ENCODE measurements around the gene NRCAM. TPM values are rescaled to one million over a fixed set of nuclear protein-coding genes. Genes with fewer than 3 reads are reported as not detected.
"Not testable (repeated sequence)": the region's sequence is repeated elsewhere in the genome, so short reads cannot be mapped to it uniquely, and the experiment has no call there.

NRCAM gene
- total RNA-seq, 1 donor = 1.5 TPM

DNA sequence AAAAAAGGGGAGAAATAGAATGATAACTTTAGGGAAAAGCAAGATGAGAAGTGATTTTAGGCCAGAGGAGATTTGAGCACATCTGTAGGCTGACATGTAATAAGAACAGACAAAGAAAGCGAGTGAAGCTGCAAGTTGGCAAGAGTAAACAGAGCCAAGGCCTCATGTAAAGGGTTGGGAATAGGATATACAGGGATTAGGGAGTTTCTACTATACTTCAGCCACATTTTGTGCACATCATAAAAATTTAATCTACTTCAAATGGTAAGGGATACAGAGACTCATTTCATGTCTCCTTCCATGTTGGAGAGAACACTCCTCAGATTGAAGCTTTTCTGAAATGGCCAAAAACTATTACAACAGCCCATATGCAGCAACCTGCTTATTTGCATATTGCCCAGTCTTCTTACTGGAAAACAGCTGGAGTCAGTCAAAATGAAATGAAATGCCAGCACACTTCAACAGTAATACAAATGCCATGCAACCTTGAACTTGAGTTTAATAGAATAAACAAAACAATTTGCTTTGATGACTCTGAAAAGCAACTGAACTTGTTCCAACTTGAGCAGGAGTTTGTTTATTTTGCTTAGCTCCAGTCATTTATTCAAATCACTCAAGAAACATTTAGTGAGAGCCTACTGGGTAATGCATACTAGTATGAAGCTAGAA, 49.9 kb downstream of the NRCAM start:
- no peak overlapping the region for H3K4me3 ChIP-seq (ENCODE audit: low read length)
- no peaks in the 10 kb centered on the region for H3K9me3 ChIP-seq (ENCODE audit: low read depth, low read length)
- H3K4me1 ChIP-seq (ENCODE audit: insufficient read depth, low read length) = no peaks in the 10 kb centered on the region
- H3K27me3 ChIP-seq (ENCODE audit: insufficient read depth, low read length) = no peaks in the 10 kb centered on the region

DNA sequence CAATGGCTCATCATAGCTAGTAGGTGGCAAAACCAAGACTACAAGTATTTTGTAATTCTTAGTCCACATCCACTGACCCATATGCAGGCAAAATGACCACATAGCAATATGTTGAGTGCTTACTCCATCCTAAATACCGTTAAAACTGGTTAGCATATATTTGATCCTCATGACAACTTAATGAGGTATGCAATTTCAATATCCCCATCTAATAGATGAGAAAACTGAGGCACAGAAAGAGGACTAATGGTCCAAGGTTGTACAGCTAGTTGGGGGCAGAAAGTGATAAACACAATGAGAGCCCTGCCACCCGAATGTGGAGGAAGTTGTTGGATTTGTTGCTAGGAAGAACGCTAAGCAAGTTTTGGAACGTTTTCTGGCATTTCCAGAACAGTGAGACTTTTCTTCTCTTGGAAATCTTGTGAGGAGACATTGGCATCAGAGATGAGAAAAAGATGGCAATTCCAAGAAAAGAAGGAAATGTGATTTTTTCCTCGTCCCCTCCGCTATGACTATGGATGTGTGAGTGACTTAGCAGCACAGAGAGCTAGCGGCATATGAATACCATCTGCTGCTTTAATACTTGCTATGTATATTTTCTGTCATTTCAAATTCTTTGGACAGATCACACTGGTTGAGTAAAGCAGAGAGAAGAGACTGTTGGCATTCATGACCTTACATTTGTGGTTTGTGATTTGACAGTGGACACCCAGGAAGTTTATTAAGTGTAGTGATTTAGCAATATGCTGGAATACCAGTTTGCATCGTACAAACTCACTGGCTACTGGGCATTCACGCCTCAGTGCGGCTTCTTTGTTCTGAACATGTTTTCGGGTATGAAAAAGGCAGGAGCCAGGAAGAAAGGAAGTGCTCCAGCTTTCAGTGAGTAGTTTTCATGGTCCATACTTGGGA, 51.5 kb downstream of the NRCAM start:
- no peak overlapping the region for H3K4me3 ChIP-seq (ENCODE audit: low read length)
- no peaks in the 10 kb centered on the region for H3K4me1 ChIP-seq (ENCODE audit: insufficient read depth, low read length)
- no peaks in the 10 kb centered on the region for H3K27me3 ChIP-seq (ENCODE audit: insufficient read depth, low read length)
- H3K9me3 ChIP-seq (ENCODE audit: low read depth, low read length) = no peaks in the 10 kb centered on the region

GRCh38 chr7:108403597-108404217, 52.5 kb downstream of the NRCAM start:
- Histone ChIP-seq H3K27me3 (ENCODE audit: insufficient read depth, low read length) (no peaks in the 10 kb centered on the region), H3K4me3 (ENCODE audit: low read length) (no peak overlapping the region), H3K4me1 (ENCODE audit: insufficient read depth, low read length) (no peaks in the 10 kb centered on the region), H3K9me3 (ENCODE audit: low read depth, low read length) (no peaks in the 10 kb centered on the region)

- Histone ChIP-seq H3K4me1 (ENCODE audit: insufficient read depth, low read length) (no peaks in the 10 kb centered on the region), H3K27me3 (ENCODE audit: insufficient read depth, low read length) (peaks cover 2% of the 10 kb centered on the region), H3K9me3 (ENCODE audit: low read depth, low read length) (no peaks in the 10 kb centered on the region), H3K4me3 (ENCODE audit: low read length) (no peak overlapping the region)
These were observed 53.4 kb downstream of the NRCAM start for GRCh38 chr7:108402865-108403264.

DNA sequence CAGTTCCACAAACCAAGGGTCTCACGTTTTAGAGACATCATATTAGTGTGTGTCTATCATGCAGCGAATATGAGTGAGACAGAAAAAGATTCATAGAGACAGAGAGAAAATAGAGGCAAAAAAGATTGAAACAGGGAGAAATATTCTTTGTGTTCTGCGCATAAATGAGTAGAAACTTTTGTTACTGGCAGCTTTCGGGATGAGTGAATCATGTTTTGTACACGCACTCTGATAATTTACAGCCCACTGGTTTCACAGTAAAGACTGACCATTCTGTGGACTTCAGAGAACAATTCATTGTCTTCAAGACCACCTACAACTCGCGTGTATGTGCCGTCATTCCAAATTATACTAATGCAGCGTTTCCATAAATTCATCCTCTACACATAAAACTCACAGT, 60.2 kb downstream of the NRCAM start:
- no peaks in the 10 kb centered on the region for H3K4me1 ChIP-seq (ENCODE audit: insufficient read depth, low read length)
- H3K27me3 ChIP-seq (ENCODE audit: insufficient read depth, low read length) = peaks cover 8% of the 10 kb centered on the region
- no peaks in the 10 kb centered on the region for H3K9me3 ChIP-seq (ENCODE audit: low read depth, low read length)
- no peak overlapping the region for H3K4me3 ChIP-seq (ENCODE audit: low read length)

DNA sequence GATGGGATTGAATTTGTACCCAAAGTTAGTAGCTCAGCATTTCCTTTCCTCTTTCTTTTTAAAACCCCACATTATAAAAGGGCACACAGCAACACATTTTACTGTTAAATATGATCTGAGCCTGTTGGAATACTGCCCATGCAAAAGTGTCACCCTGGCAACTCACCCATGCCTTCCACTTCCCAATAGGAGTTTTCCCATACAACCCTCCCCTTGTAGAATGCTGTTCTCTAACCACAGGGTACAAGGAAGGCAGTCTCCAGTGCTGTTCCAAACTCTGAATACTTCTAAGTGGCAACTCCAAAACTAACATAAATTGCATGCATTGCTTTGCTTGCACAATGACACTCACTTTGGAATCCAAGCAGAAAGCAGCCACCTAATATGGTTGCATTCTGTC, 60.8 kb downstream of the NRCAM start:
- peaks cover 8% of the 10 kb centered on the region for H3K27me3 ChIP-seq (ENCODE audit: insufficient read depth, low read length)
- H3K4me1 ChIP-seq (ENCODE audit: insufficient read depth, low read length) = no peaks in the 10 kb centered on the region
- H3K9me3 ChIP-seq (ENCODE audit: low read depth, low read length) = no peaks in the 10 kb centered on the region

DNA sequence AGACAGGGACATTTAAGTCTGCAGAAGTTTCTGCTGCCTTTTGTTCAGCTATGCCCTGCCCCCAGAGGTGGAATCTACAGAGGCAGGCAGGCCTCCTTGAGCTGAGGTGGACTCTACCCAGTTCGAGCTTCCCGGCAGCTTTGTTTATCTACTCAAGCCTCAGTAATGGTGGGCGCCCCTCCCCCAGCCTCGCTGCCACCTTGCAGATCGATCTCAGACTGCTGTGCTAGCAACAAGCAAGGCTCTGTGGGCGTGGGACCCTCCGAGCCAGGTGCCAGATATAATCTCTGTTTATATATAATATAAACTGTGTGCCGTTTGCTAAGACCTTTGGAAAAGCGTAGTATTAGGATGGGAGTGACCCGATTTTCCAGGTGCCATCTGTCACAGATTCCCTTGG, 63.1 kb downstream of the NRCAM start:
- not testable (repeated sequence) for H3K27me3 ChIP-seq (ENCODE audit: insufficient read depth, low read length); H3K9me3 ChIP-seq (ENCODE audit: low read depth, low read length); H3K4me3 ChIP-seq (ENCODE audit: low read length); H3K4me1 ChIP-seq (ENCODE audit: insufficient read depth, low read length)

More for the DNA sequence above, 60.8 kb downstream of the NRCAM start:
- no peak overlapping the region for H3K4me3 ChIP-seq (ENCODE audit: low read length)

DNA sequence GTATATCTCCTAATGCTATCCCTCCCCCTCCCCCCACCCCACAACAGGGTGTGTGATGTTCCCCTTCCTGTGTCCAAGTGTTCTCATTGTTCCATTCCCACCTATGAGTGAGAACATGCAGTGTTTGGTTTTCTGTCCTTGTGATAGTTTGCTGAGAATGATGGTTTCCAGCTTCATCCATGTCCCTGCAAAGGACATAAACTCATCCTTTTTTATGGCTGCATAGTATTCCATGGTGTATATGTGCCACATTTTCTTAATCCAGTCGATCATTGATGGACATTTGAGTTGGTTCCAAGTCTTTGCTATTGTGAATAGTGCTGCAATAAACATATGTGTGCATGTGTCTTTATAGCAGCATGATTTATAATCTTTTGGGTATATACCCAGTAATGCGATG, 68.5 kb downstream of the NRCAM start:
- H3K9me3 ChIP-seq (ENCODE audit: low read depth, low read length); H3K4me3 ChIP-seq (ENCODE audit: low read length); H3K4me1 ChIP-seq (ENCODE audit: insufficient read depth, low read length); H3K27me3 ChIP-seq (ENCODE audit: insufficient read depth, low read length): not testable (repeated sequence)

DNA sequence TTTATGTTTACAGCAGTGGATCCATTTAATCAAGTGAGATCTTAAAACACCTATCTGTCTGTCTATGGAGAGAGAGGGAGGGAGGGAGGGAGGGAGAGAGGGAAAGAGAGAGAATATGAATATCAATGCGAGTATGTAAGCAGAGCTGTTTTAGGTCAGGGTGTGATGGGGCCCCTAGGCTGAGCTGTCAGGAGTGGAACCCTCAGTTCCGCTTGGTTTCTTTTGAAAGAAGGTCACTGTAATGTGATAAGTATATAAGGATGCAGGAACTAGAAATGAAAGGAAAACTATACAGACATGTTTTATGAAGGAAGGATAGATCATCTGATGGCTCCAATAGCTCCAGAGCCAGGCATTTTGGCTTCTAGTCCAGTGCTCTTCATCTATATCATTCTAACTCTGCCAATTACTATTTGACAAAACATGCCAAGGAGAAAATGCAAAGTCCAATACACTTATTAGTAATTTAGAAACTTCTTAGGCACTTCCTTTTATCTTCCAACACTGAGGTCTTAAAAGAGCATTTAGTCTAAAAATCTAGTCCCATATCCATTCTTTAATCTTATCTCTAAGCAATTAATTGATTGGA, 70.3 kb downstream of the NRCAM start:
- Histone ChIP-seq H3K27me3 (ENCODE audit: insufficient read depth, low read length) (no peaks in the 10 kb centered on the region), H3K4me3 (ENCODE audit: low read length) (no peak overlapping the region), H3K4me1 (ENCODE audit: insufficient read depth, low read length) (no peaks in the 10 kb centered on the region), H3K9me3 (ENCODE audit: low read depth, low read length) (no peaks in the 10 kb centered on the region)

- no peaks in the 10 kb centered on the region for H3K9me3 ChIP-seq (ENCODE audit: low read depth, low read length)
- no peak overlapping the region for H3K4me3 ChIP-seq (ENCODE audit: low read length)
- H3K27me3 ChIP-seq (ENCODE audit: insufficient read depth, low read length) = no peaks in the 10 kb centered on the region
- H3K4me1 ChIP-seq (ENCODE audit: insufficient read depth, low read length) = no peaks in the 10 kb centered on the region
These were observed 71.3 kb downstream of the NRCAM start for GRCh38 chr7:108384716-108385483.

- H3K27me3 ChIP-seq (ENCODE audit: insufficient read depth, low read length) = no peaks in the 10 kb centered on the region
- no peaks in the 10 kb centered on the region for H3K4me1 ChIP-seq (ENCODE audit: insufficient read depth, low read length)
- H3K9me3 ChIP-seq (ENCODE audit: low read depth, low read length) = no peaks in the 10 kb centered on the region
- no peak overlapping the region for H3K4me3 ChIP-seq (ENCODE audit: low read length)
These were observed 73.3 kb downstream of the NRCAM start for GRCh38 chr7:108382932-108383331.

DNA sequence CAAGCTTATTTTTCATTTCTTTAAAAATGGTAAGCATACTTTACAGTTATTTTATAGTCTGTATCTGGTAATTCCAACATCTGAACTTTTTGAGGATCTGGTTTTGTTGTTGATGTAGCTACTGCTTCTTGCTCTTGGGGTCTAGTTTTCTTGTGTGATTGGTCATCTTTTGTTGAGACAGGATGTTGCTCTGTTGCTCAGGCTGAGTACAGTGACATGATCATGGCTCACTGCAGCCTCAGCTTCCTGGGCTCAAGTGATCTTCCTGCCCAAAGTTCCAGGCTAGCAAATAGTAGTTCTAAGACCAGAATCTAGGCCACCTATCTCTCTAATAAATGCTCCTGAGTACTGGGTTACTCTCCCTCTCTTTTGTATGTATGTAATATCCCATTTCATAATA, 75.7 kb downstream of the NRCAM start:
- H3K27me3 ChIP-seq (ENCODE audit: insufficient read depth, low read length) = no peaks in the 10 kb centered on the region
- H3K9me3 ChIP-seq (ENCODE audit: low read depth, low read length) = no peaks in the 10 kb centered on the region
- no peak overlapping the region for H3K4me3 ChIP-seq (ENCODE audit: low read length)
- no peaks in the 10 kb centered on the region for H3K4me1 ChIP-seq (ENCODE audit: insufficient read depth, low read length)

GRCh38 chr7:108376206-108376605, 80.0 kb downstream of the NRCAM start:
- no peaks in the 10 kb centered on the region for H3K4me1 ChIP-seq (ENCODE audit: insufficient read depth, low read length)
- H3K4me3 ChIP-seq (ENCODE audit: low read length) = no peak overlapping the region
- H3K9me3 ChIP-seq (ENCODE audit: low read depth, low read length) = no peaks in the 10 kb centered on the region
- H3K27me3 ChIP-seq (ENCODE audit: insufficient read depth, low read length) = no peaks in the 10 kb centered on the region

DNA sequence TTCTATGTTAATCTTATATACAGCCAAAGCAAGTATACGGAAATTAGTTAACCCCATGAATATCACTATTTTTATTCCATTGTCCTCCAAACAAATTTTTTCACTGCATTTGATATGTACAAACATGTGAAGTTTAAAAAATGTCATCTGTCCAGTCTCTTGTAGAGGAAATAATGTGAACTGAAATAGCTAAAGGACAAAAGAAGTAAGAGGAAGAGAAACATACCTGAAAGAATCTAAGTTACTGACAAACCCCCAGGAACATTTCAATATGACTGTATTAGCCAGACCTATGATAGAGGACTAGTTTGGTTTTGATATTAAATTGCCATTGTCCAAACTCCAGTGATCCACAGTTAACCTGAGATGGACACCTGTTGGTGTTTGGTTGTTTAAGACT, 80.6 kb downstream of the NRCAM start:
- H3K27me3 ChIP-seq (ENCODE audit: insufficient read depth, low read length) = no peaks in the 10 kb centered on the region
- no peak overlapping the region for H3K4me3 ChIP-seq (ENCODE audit: low read length)
- no peaks in the 10 kb centered on the region for H3K9me3 ChIP-seq (ENCODE audit: low read depth, low read length)
- H3K4me1 ChIP-seq (ENCODE audit: insufficient read depth, low read length) = no peaks in the 10 kb centered on the region

Measured in mononuclear cell (primary cell).